ENCODE results near the gene TTC31.

DNA sequence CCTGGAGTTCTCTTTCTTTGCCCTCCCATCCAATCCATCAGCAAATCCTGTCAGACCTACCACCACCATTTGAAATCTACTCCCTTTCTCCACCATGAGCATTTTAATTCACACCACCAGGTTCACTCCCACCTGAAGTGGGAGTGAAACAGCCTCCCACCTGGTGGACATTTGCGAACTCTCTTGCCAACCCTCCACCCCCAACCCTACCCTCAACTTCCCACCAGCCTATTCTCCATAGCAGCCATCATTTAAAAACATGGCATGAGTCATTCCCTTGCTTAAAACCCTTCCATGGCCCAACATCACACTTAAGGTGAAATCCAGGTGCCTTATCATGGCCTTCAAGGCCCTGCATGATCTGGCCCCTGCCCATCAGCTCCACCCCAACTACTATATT lies 44.6 kb upstream of the TTC31 start:
- TF ChIP-seq PAX5 (IDR thresholded peaks at IDR 0.05; ENCODE audit: insufficient read depth, low read length, severe bottlenecking) (no peak), POLR2A (IDR thresholded peaks at IDR 0.05; ENCODE audit: low read depth, low read length) (no peak), POLR2AphosphoS5 (IDR thresholded peaks at IDR 0.05; ENCODE audit: low read depth, low read length) (no peak)
